CD4-positive, alpha-beta memory T cell (primary cell): ENCODE measurements around the gene CLEC18C. TPM values are rescaled to one million over a fixed set of nuclear protein-coding genes. Genes with fewer than 3 reads are reported as not detected.
"Not testable (repeated sequence)": the region's sequence is repeated elsewhere in the genome, so short reads cannot be mapped to it uniquely, and the experiment has no call there.

Experiments
- CTCF ChIA-PET: fragments of 350-600 bp; sonication (Branson Sonifier 250); formaldehyde crosslinking; loops from one replicate; lab custom pipeline; 2021; ENCODE audit warnings: inconsistent platforms; ENCODE audit not compliant: partially characterized antibody; lab: Charles Lee
- POLR2A ChIA-PET: fragments of 350-600 bp; sonication (Branson Sonifier 250); formaldehyde crosslinking; loops from one replicate; lab custom pipeline; 2021; ENCODE audit not compliant: partially characterized antibody; lab: Charles Lee
- DNase-seq, 5 donors: peaks; one replicate each; pipeline versions ENCODE4 v3.0.0 to v3.0.0-alpha.2; 2020 to 2022; ENCODE audit warnings: mixed read lengths in 1 of 5
- H3K27ac ChIP-seq: one replicate; pipeline ENCODE4 v1.7.0; 2013; ENCODE audit warnings: low read depth, low read length
- H3K27me3 ChIP-seq: 2 replicates; pipeline ENCODE4 v1.7.0; 2013; ENCODE audit warnings: mild to moderate bottlenecking, low read length, moderate library complexity; ENCODE audit not compliant: insufficient read depth
- H3K36me3 ChIP-seq: 2 replicates; pipeline ENCODE4 v1.7.0; 2013; ENCODE audit warnings: mild to moderate bottlenecking, low read length, moderate library complexity; ENCODE audit not compliant: insufficient read depth
- H3K4me1 ChIP-seq: 2 replicates; pipeline ENCODE4 v1.7.0; 2013; ENCODE audit warnings: mild to moderate bottlenecking, low read length, moderate library complexity; ENCODE audit not compliant: insufficient read depth
- H3K4me3 ChIP-seq, 2 donors: one replicate each; pipeline ENCODE4 v1.7.0; 2013; ENCODE audit warnings: low read length in 2 of 2, mild to moderate bottlenecking in 1 of 2
- H3K9me3 ChIP-seq, 2 donors: one replicate each; pipeline ENCODE4 v1.7.0; 2013; ENCODE audit warnings: low read length in 2 of 2, control low read depth in 1 of 2; ENCODE audit not compliant: control insufficient read depth in 1 of 2
- H3K27ac Mint-ChIP-seq, 7 donors: one replicate each; pipeline ENCODE4 v1.8.0; 2020 to 2021; ENCODE audit warnings: mixed read lengths in 7 of 7, mild to moderate bottlenecking in 6 of 7, inconsistent platforms in 3 of 7, moderate library complexity in 3 of 7
- H3K27me3 Mint-ChIP-seq, 2 donors: one replicate each; pipeline ENCODE4 v1.8.0; 2020 to 2021; ENCODE audit warnings: mixed read lengths in 2 of 2
- H3K36me3 Mint-ChIP-seq, 2 donors: one replicate each; pipeline ENCODE4 v1.8.0; 2020 to 2021; ENCODE audit warnings: mixed read lengths in 2 of 2, inconsistent platforms in 1 of 2, mild to moderate bottlenecking in 1 of 2
- H3K4me1 Mint-ChIP-seq, 4 donors: one replicate each; pipeline ENCODE4 v1.8.0; 2020 to 2021; ENCODE audit warnings: mixed read lengths in 4 of 4, mild to moderate bottlenecking in 1 of 4
- H3K4me3 Mint-ChIP-seq, 8 donors: one replicate each; pipeline ENCODE4 v1.8.0; 2020 to 2021; ENCODE audit warnings: mixed read lengths in 8 of 8, mild to moderate bottlenecking in 7 of 8, moderate library complexity in 6 of 8, inconsistent platforms in 3 of 8
- H3K9me3 Mint-ChIP-seq, 8 donors: one replicate each; pipeline ENCODE4 v1.8.0; 2020 to 2021; ENCODE audit warnings: mixed read lengths in 8 of 8, mild to moderate bottlenecking in 5 of 8, inconsistent platforms in 3 of 8, moderate library complexity in 1 of 8
- intact Hi-C: fragments of 100-400 bp; cut with micrococcal nuclease; formaldehyde crosslinking; loops from one replicate; pipeline ENCODE4 v1.15.1; 2023
- polyA plus RNA-seq, 2 donors: library from polyadenylated mRNA; unstranded; fragments of 300-500 nt; fragmentation: Illumina TruSeq; gene quantifications; one replicate each; pipeline ENCODE4 v1.2.3, GENCODE V29; 2021
- total RNA-seq, 2 experiments: library from RNA; stranded (reverse); gene quantifications; one replicate each; pipeline ENCODE4 v1.2.3, GENCODE V29; 2021

Gene CLEC18C
- total and polyA plus RNA-seq, 4 experiments from 2014 or later: 0.96 to 1.0 TPM; not detected in 2

DNA sequence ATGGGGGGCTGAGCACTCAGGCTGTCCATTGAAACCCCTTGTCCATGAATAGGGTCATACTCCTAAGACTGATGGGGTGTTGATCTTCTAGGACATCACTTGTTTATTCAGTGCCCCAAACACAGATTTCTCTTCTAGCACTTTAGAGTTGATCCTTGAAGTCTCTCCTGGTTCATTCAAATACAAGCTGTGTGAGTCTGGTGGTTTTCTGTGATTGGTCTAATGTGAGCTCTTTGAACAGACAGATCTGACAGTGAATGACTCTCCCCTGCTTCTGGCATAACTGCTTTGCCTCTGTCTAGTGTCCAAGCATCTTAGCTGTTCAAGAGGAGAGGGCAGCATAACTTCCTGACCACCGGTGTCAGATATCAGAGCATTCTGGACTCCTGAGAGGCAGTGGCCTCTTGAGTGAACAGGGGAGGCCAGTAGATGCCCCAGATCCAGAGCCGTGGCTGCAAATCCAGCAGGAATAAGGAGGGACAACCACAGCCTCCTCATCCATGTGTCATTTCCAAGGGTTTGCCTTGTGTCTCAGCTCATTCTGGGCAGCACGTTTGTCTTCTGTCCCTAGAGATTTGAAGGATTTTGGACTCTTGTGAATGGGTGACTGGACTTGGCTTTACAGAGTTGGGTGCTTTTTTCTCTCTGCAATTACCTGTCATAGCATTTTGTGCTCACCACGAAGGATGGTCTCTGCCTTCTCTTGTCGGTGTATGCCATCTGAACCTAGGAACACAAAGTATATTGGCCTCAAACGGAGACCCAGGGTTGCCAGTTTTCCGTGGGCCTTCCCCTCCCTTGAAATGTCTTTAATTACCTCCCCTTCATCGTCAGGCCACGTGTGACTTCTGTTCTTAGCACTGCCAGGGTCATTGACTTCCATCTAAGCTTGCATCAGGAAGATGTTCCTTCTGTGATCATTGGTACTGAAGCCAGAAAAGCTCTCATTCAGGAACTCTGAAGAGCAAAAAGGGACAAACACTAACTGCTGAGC lies 13.9 kb upstream of the CLEC18C start:
- DNase-seq: no peak
- H3K36me3 Mint-ChIP-seq: peaks cover 0 to 9% of the 10 kb centered on the region in 2 donors
- H3K36me3 ChIP-seq: peaks cover 61% of the 10 kb centered on the region
- no peaks in the 10 kb centered on the region for H3K9me3 Mint-ChIP-seq
- CTCF ChIA-PET: no interaction called here
- POLR2A ChIA-PET: no interaction called here
- H3K4me1 ChIP-seq: no peaks in the 10 kb centered on the region
- H3K27ac Mint-ChIP-seq: no peak overlapping the region
- no peak overlapping the region for H3K4me3 Mint-ChIP-seq
- H3K27me3 Mint-ChIP-seq: no peaks in the 10 kb centered on the region
- no peak overlapping the region for H3K4me3 ChIP-seq
- H3K4me1 Mint-ChIP-seq: no peaks in the 10 kb centered on the region
- H3K9me3 ChIP-seq: no peaks in the 10 kb centered on the region
- H3K27me3 ChIP-seq: no peaks in the 10 kb centered on the region
- intact Hi-C loops: loop anchor here (10.0 kb wide), 1 partner anchor 495 kb away; no protein-coding TSS in a partner anchor
- H3K27ac ChIP-seq: no peak overlapping the region

DNA sequence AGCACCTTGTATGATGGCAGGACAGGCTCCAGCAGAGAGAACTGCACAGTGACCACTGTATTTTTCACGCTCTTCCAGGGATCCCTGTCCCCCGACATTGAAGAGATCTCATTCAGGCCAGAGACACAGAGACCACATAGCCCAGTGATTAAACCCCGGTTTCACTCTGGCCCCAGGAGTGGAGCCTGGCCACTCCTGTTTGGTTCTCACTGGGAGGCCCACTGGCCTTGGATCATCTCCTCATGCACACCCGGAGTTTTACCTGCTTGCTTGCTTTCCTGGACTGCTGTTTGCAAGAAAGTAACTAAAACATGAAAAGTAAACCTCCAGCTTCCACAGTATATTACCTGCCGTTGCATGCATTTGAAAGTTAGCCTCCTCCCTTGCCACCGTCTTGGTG lies 13.2 kb upstream of the CLEC18C start:
- Histone ChIP-seq H3K36me3 (peaks cover 61% of the 10 kb centered on the region), H3K9me3 (no peaks in the 10 kb centered on the region), H3K4me1 (no peaks in the 10 kb centered on the region), H3K27me3 (no peaks in the 10 kb centered on the region), H3K4me3 (no peak overlapping the region), H3K27ac (no peak overlapping the region)
- intact Hi-C loops: loop anchor here (10.0 kb wide), 1 partner anchor 494 kb away; no protein-coding TSS in a partner anchor
- Mint-ChIP-seq H3K27me3 (no peaks in the 10 kb centered on the region), H3K36me3 (peaks cover 2 to 9% of the 10 kb centered on the region in 2 donors), H3K9me3 (no peaks in the 10 kb centered on the region), H3K27ac (no peak overlapping the region), H3K4me1 (peaks cover 3 to 5% (median 4%) of the 10 kb centered on the region in 4 donors), H3K4me3 (no peak overlapping the region)
- CTCF ChIA-PET: interaction anchor here (0.8 kb wide), 1 partner anchor 11 kb away, joined by 3 read pairs; no protein-coding TSS in a partner anchor
- no peak for DNase-seq
- POLR2A ChIA-PET: no interaction called here

DNA sequence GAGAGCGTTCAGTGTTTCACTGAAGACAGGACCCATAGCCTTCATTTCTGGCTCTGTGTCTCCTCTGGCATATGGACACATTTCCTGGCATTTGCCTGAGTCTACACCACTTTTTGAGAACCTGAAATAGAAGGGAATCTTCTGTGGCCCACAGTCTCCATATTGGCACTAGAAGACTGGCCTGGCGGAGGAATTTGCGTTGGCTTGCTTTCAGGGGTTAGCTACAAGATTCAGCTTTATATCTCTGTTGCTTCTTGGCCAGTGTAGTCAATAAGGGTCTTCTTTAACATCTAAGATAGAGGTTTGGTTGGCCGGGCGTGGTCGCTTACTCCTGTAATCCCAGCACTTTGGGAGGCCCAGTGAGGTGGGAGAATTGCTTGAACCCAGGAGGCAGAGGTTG lies 12.8 kb upstream of the CLEC18C start:
- H3K4me3 ChIP-seq: no peak overlapping the region
- intact Hi-C loops: loop anchor here (10.0 kb wide), 1 partner anchor 494 kb away; no protein-coding TSS in a partner anchor
- H3K27ac ChIP-seq: no peak overlapping the region
- ChIA-PET CTCF (interaction anchor here (0.8 kb wide), 1 partner anchor 11 kb away, joined by 3 read pairs; no protein-coding TSS in a partner anchor), POLR2A (no interaction called here)
- H3K4me3 Mint-ChIP-seq: no peak overlapping the region
- no peaks in the 10 kb centered on the region for H3K27me3 ChIP-seq
- H3K36me3 Mint-ChIP-seq: peaks cover 2 to 9% of the 10 kb centered on the region in 2 donors
- peaks cover 3 to 5% (median 4%) of the 10 kb centered on the region in 4 donors for H3K4me1 Mint-ChIP-seq
- no peak overlapping the region for H3K27ac Mint-ChIP-seq
- no peak for DNase-seq
- no peaks in the 10 kb centered on the region for H3K27me3 Mint-ChIP-seq
- H3K9me3 ChIP-seq: no peaks in the 10 kb centered on the region
- no peaks in the 10 kb centered on the region for H3K4me1 ChIP-seq
- H3K36me3 ChIP-seq: peaks cover 61% of the 10 kb centered on the region
- no peaks in the 10 kb centered on the region for H3K9me3 Mint-ChIP-seq

DNA sequence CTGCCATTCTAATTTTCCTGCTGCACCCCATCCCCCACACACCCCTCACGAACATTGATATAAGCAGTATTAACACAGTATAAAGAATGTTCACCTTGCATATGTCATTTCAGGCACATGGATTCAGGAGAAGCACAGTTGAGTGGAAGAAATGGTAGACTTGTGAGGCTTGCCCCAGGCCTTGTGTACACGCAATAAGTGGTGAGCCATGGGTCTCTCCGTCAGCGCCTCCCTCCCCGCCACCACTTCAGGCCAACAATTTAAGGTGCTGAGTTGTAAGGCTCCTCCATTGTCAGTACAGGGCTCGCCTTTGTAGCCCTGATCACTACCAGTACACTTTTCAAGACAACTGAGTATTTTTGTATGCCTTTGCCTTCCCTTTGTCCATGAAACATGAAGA lies 12.2 kb upstream of the CLEC18C start:
- no peak overlapping the region for H3K4me3 ChIP-seq
- peaks cover 2 to 9% of the 10 kb centered on the region in 2 donors for H3K36me3 Mint-ChIP-seq
- POLR2A ChIA-PET: no interaction called here
- H3K4me1 Mint-ChIP-seq: peaks cover 3 to 5% (median 4%) of the 10 kb centered on the region in 4 donors
- CTCF ChIA-PET: interaction anchor here (0.8 kb wide), 1 partner anchor 12 kb away, joined by 3 read pairs; no protein-coding TSS in a partner anchor
- no peak overlapping the region for H3K4me3 Mint-ChIP-seq
- no peaks in the 10 kb centered on the region for H3K4me1 ChIP-seq
- peak overlapping the region in 4 of 7 donors; percentile 2 to 88 (median 44) for H3K27ac Mint-ChIP-seq
- intact Hi-C loops: loop anchor here (10.0 kb wide), 1 partner anchor 493 kb away; no protein-coding TSS in a partner anchor
- no peaks in the 10 kb centered on the region for H3K27me3 Mint-ChIP-seq
- H3K9me3 Mint-ChIP-seq: no peaks in the 10 kb centered on the region
- no peaks in the 10 kb centered on the region for H3K9me3 ChIP-seq
- H3K36me3 ChIP-seq: peaks cover 56% of the 10 kb centered on the region
- DNase-seq: no peak
- H3K27me3 ChIP-seq: no peaks in the 10 kb centered on the region
- no peak overlapping the region for H3K27ac ChIP-seq

DNA sequence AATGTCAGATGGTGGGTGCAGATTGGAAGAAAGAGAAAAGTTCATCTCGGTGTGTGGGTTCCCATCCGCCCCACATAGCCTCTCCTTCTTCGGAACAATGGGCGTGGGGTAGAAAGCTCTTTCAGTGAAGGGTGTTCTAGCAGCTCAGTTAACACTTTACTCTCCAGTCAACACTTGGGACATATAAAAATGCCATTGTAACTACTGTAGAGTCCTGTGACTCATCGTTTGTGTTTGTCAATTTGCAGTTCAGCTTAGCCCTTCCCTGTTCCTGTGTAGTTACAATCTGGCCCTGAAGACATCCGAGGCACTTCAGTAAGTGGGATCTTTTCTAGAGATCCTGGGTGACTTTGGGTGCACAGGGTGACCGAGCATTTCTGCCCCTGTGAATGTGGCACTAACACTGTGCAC lies 11.5 kb upstream of the CLEC18C start:
- Mint-ChIP-seq H3K27me3 (no peaks in the 10 kb centered on the region), H3K27ac (peak overlapping the region in 3 of 7 donors; percentile 0 to 81 (median 9)), H3K4me3 (no peak overlapping the region), H3K4me1 (peaks cover 3 to 5% (median 4%) of the 10 kb centered on the region in 4 donors), H3K9me3 (no peaks in the 10 kb centered on the region), H3K36me3 (peaks cover 2 to 9% of the 10 kb centered on the region in 2 donors)
- Histone ChIP-seq H3K27me3 (no peaks in the 10 kb centered on the region), H3K4me3 (no peak overlapping the region), H3K27ac (no peak overlapping the region), H3K4me1 (no peaks in the 10 kb centered on the region), H3K36me3 (peaks cover 49% of the 10 kb centered on the region), H3K9me3 (no peaks in the 10 kb centered on the region)
- ChIA-PET POLR2A (no interaction called here), CTCF (interaction anchor here (0.8 to 1.4 kb wide), 2 partner anchors 10 to 492 kb away, joined by 3 to 8 read pairs; no protein-coding TSS in a partner anchor)
- intact Hi-C loops: loop anchor here (10.0 kb wide), 1 partner anchor 493 kb away; no protein-coding TSS in a partner anchor
- DNase-seq: no peak

DNA sequence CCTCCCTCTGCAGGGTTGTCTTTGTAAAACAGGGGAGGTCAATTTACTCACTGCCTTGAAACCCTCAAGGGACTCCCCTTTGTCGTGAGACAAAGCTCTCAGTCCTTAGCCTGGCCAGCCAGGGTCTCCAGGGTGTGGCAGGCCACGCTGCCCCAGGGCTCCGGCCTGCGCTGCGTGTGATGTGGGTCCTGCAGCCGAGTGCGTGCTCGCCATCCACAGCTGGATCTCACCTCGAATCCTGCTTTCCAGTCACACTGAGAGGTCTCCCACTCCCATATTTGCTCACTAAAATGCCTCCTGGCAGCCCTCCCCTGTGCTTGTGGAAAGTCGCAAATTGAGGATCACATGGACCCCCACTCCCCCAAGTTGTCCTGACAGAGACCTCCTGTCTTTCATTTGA lies 10.0 kb upstream of the CLEC18C start:
- Mint-ChIP-seq H3K9me3 (no peaks in the 10 kb centered on the region), H3K27ac (peak overlapping the region in 1 of 7 donors; percentile 68), H3K4me3 (no peak overlapping the region), H3K36me3 (peaks cover 2 to 9% of the 10 kb centered on the region in 2 donors), H3K4me1 (peaks cover 3 to 5% (median 4%) of the 10 kb centered on the region in 4 donors), H3K27me3 (no peaks in the 10 kb centered on the region)
- Histone ChIP-seq H3K4me3 (no peak overlapping the region), H3K9me3 (no peaks in the 10 kb centered on the region), H3K4me1 (no peaks in the 10 kb centered on the region), H3K36me3 (peaks cover 33% of the 10 kb centered on the region), H3K27ac (no peak overlapping the region), H3K27me3 (no peaks in the 10 kb centered on the region)
- ChIA-PET CTCF (interaction anchor here (1.4 to 2.0 kb wide), 3 partner anchors 11 to 489 kb away, joined by 3 to 8 read pairs (median 6); no protein-coding TSS in a partner anchor), POLR2A (no interaction called here)
- intact Hi-C loops: loop anchor here (10.0 kb wide), 1 partner anchor 491 kb away; no protein-coding TSS in a partner anchor
- DNase-seq: no peak

DNA sequence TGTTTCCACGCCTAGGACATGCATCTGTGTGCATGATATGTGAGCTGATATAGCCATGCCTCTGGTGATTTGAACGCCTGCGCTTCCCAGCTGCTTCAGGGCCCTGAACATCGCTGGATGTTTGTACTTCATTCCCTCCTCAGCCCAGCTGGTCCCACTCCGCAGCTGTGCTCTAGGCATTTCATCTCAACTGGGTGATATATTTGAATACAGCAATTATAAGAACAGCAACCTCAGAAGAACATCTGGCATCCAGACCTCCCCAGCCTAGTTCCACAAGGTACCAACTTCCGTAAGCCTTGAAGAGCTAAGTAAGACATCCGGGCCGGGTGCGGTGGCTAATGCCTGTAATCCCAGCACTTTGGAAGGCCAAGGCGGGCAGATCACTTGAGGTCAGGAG lies 6.9 kb upstream of the CLEC18C start:
- DNase-seq, H3K27me3 Mint-ChIP-seq, H3K36me3 Mint-ChIP-seq, H3K4me3 ChIP-seq, H3K9me3 Mint-ChIP-seq, H3K27ac Mint-ChIP-seq, CTCF ChIA-PET, H3K36me3 ChIP-seq, H3K27me3 ChIP-seq, POLR2A ChIA-PET, H3K9me3 ChIP-seq, H3K27ac ChIP-seq, H3K4me3 Mint-ChIP-seq, H3K4me1 ChIP-seq, H3K4me1 Mint-ChIP-seq: not testable (repeated sequence)
- intact Hi-C loops: loop anchor here (10.0 kb wide), 1 partner anchor 488 kb away; no protein-coding TSS in a partner anchor
